A375 (cell line): ENCODE results near the gene SRRM2. TPM values are rescaled to one million over a fixed set of nuclear protein-coding genes. Genes with fewer than 3 reads are reported as not detected.

Experiments
- small RNA-seq: library from RNA; depleted of rRNA; stranded (forward); fragments of <200 nt; gene quantifications from one replicate; pipeline ENCODE3, GENCODE V24; 2014
- total RNA-seq: library from RNA; depleted of rRNA; stranded (reverse); fragments of >200 nt; shearing (Covaris generic); gene quantifications from 2 replicates; pipeline ENCODE4 v1.2.3, GENCODE V29; 2014; rRNA removed

The SRRM2 gene
- total RNA-seq = 99.8 and 114 TPM in 2 replicates

DNA sequence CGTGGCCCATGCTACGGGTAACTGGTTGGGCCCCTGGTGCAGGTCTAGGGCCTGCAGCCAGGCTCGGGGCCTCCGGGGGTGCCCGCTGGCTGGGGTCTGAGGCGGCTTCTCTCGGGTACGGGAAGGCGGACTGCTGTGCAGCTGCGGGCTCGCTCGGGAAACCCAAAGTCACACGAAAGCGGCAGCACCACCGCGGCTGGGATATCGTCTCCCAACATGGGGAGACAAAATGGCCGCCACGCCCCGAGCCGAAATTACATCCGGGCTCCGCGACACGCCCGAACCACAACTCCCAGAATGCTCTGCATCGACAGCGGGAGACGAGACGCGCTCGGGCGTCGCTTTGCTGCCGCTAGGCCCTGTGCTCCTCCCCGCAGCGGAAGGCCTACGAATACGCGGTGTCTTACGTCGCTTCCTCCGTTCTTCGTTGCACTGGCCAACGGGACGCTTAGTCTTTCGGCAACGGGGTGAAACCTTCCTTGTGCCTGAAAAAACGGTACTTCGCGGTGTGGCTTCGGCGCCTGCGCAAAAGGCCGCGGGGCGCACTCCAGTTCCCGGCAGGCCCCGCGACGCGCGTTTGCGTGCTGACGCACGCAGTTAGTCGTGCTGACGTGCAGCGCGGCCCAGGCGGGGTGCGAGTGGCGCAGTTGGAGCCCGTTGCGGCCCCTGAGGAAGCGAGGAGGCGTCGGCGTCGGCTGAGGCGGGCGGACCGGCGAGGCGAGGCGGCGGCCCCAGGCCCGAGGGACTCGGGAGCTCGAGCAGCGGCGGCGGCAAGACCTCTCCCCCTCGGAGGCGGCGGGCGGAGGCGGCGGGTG, at the start of gene SRRM2:
SRRM2 (plus strand) TSS at position 604 of the 815 bp plus-strand sequence. CDS start 3,727 bp downstream, outside the sequence.

DNA sequence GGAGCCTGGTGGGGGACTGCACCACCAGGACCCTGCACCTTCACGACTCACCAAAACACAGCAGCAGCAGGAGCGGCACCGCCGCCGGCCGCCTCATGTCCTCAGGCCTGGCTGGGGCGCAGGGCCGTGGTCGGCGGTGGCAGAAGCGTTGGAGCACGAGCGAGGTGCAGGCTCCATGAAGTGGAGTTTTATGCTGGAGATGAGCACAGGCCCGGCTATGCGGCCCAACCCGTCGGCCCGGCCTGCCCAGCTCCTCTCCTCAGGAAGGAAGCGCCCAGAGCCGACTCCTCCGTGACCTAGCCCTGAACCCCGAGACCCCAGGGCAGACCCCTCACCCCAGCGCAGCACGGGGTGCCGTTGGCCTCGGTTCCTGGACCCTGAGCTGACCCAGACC, 32.4 kb upstream of the SRRM2 start, which contains the start of gene PRSS27:
PRSS27 (minus strand) TSS at position 161 of the 394 bp plus-strand sequence; CDS start at position 97, 64 bp downstream.

GRCh38 chr16:2777231-2777902, 24.9 kb downstream of the SRRM2 start, which contains the start of gene ELOB:
Gene ELOB, minus strand, starts transcription at chr16:2777280. Its CDS starts 41 bp downstream, at chr16:2777239.

DNA sequence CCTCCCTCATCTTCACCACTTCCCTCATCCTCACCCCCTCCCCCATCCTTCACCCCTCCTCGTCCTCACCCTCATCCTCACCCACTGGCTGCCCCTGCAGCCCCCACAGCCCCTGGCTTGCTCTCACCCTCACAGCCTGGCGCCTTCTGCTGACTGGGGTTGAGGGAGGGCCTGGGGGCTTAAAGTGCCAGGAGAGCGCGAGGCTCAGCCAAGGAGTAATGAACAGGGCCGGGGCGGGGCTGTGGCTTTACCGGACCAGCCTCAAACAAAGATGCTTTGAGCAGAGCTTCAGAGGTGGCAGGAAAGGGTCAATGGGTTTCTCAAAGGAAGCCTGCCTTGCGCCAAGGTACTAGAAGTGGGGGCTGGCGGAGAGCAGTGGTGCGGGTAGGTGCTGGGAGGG, 35.0 kb downstream of the SRRM2 start, which contains the start of gene PRSS33:
PRSS33 (minus strand) TSS at position 155 of the 400 bp plus-strand sequence. CDS start 1,013 bp downstream, outside the sequence.

GRCh38 chr16:2816751-2817339, 64.4 kb downstream of the SRRM2 start, which contains the start of gene PRSS21:
Gene PRSS21, plus strand, starts transcription at chr16:2817237. Its CDS starts 32 bp downstream, at chr16:2817269.

Small RNA genes lying within 50 kb of the gene (small RNA-seq; reads per million reads assigned to genes)
- not detected for gene SNORA3C

Other genes with a start within 250 kb of the SRRM2 start
- gene ATP6V0C, start 238.7 kb upstream of the SRRM2 start, total RNA-seq = 28.7 and 48.4 TPM in 2 replicates
- 47.6 and 52.2 TPM in 2 replicates for gene AMDHD2, start 232.3 kb upstream of the SRRM2 start, total RNA-seq
- 0.45 TPM in 1 of 2 replicates, not detected in the other for gene CEMP1, start 221.2 kb upstream of the SRRM2 start, total RNA-seq
- gene PDPK1, start 214.6 kb upstream of the SRRM2 start, total RNA-seq = 11.7 and 14.0 TPM in 2 replicates
- 37.5 and 40.6 TPM in 2 replicates for gene KCTD5, start 70.1 kb upstream of the SRRM2 start, total RNA-seq
- 0.64 and 1.5 TPM in 2 replicates for gene PRSS27, start 32.4 kb upstream of the SRRM2 start, total RNA-seq
- 281 and 333 TPM in 2 replicates for gene ELOB, start 24.6 kb downstream of the SRRM2 start, total RNA-seq
- 12.7 and 14.9 TPM in 2 replicates for gene PRSS33, start 34.9 kb downstream of the SRRM2 start, total RNA-seq
- not detected in 2 replicates for gene PRSS41, start 45.8 kb downstream of the SRRM2 start, total RNA-seq
- not detected in 2 replicates for gene PRSS21, start 64.6 kb downstream of the SRRM2 start, total RNA-seq
- 0.45 TPM in 1 of 2 replicates, not detected in the other for gene ZG16B, start 77.7 kb downstream of the SRRM2 start, total RNA-seq
- gene PRSS22, start 105.5 kb downstream of the SRRM2 start, total RNA-seq = not detected in 2 replicates
- gene FLYWCH2, start 130.6 kb downstream of the SRRM2 start, total RNA-seq = 68.2 and 79.2 TPM in 2 replicates
- 41.3 and 52.4 TPM in 2 replicates for gene FLYWCH1, start 159.3 kb downstream of the SRRM2 start, total RNA-seq
- 2.4 and 4.1 TPM in 2 replicates for gene KREMEN2, start 211.6 kb downstream of the SRRM2 start, total RNA-seq
- gene PAQR4, start 216.7 kb downstream of the SRRM2 start, total RNA-seq = 53.7 and 63.3 TPM in 2 replicates
- gene PKMYT1, start 227.8 kb downstream of the SRRM2 start, total RNA-seq = 43.6 and 56.7 TPM in 2 replicates